DND-41 (cell line): ENCODE results near the gene IL3RA.
"Not testable (repeated sequence)": the region's sequence is repeated elsewhere in the genome, so short reads cannot be mapped to it uniquely, and the experiment has no call there.

Source experiments
- ATAC-seq: fragments of 200-7000 bp; cut with Tn5 transposase; 3 replicates; pipeline ENCODE4 v1.9.1; 2021; ENCODE audit warnings: low read depth; ENCODE audit not compliant: insufficient read depth
- DNase-seq: peaks from one replicate; pipeline ENCODE4 v3.0.0-alpha.2; 2020
- H2AFZ ChIP-seq: 2 replicates; pipeline ENCODE4 v1.6.0; 2012; ENCODE audit warnings: low read depth, low read length
- H3K27ac ChIP-seq: 2 replicates; pipeline ENCODE4 v1.5.1; 2012; ENCODE audit warnings: low read length, inconsistent platforms
- H3K27me3 ChIP-seq: fragments of 200-600 bp; sonication (generic); 2 replicates; pipeline ENCODE4 v1.6.0; 2012; ENCODE audit warnings: low read length, mild to moderate bottlenecking, inconsistent platforms; ENCODE audit not compliant: insufficient read depth, poor library complexity
- H3K36me3 ChIP-seq: 2 replicates; pipeline ENCODE4 v1.5.1; 2012; ENCODE audit warnings: low read length, inconsistent platforms; ENCODE audit not compliant: insufficient read depth
- H3K4me1 ChIP-seq: 2 replicates; pipeline ENCODE4 v1.5.1; 2012; ENCODE audit warnings: mild to moderate bottlenecking, low read length; ENCODE audit not compliant: insufficient read depth
- H3K4me2 ChIP-seq: 2 replicates; pipeline ENCODE4 v1.6.0; 2012; ENCODE audit warnings: mild to moderate bottlenecking, moderate library complexity, low read length, inconsistent platforms; ENCODE audit not compliant: insufficient read depth
- H3K4me3 ChIP-seq, 2 experiments: fragments of 200-600 bp in 1 of 2; shearing (Covaris generic) in 1 of 2; 2 replicates each; pipeline ENCODE4 v1.5.1; 2012 to 2016; ENCODE audit warnings: inconsistent platforms in 2 of 2, low read length in 2 of 2, mild to moderate bottlenecking in 2 of 2, low read depth in 1 of 2, moderate library complexity in 1 of 2
- H3K79me2 ChIP-seq: 2 replicates; pipeline ENCODE4 v1.6.0; 2012; ENCODE audit warnings: low read length, inconsistent platforms; ENCODE audit not compliant: insufficient read depth
- H3K9ac ChIP-seq: 2 replicates; pipeline ENCODE4 v1.6.0; 2012; ENCODE audit warnings: low read depth, mild to moderate bottlenecking, inconsistent platforms, low read length, moderate library complexity
- H3K9me3 ChIP-seq: 2 replicates; pipeline ENCODE4 v1.5.1; 2012; ENCODE audit warnings: low read length, moderate library complexity, mild to moderate bottlenecking, inconsistent platforms; ENCODE audit not compliant: insufficient read depth, severe bottlenecking
- H4K20me1 ChIP-seq: 2 replicates; pipeline ENCODE4 v1.6.0; 2012; ENCODE audit warnings: low read length; ENCODE audit not compliant: insufficient read depth
- EZH2 ChIP-seq: IDR thresholded peaks from 3 replicates; pipeline ENCODE4 v1.6.1; 2012; ENCODE audit warnings: borderline replicate concordance, low read depth, mild to moderate bottlenecking, moderate library complexity, low read length, inconsistent platforms; ENCODE audit not compliant: severe bottlenecking
- TF ChIP-seq, protein P1 (sequence below): IDR thresholded peaks from 2 replicates; pipeline ENCODE4 v1.5.1; 2012; ENCODE audit warnings: borderline replicate concordance, low read length, moderate library complexity, mild to moderate bottlenecking; ENCODE audit not compliant: poor library complexity, severe bottlenecking; ENCODE audit errors: extremely low read depth

The IL3RA gene

DNA sequence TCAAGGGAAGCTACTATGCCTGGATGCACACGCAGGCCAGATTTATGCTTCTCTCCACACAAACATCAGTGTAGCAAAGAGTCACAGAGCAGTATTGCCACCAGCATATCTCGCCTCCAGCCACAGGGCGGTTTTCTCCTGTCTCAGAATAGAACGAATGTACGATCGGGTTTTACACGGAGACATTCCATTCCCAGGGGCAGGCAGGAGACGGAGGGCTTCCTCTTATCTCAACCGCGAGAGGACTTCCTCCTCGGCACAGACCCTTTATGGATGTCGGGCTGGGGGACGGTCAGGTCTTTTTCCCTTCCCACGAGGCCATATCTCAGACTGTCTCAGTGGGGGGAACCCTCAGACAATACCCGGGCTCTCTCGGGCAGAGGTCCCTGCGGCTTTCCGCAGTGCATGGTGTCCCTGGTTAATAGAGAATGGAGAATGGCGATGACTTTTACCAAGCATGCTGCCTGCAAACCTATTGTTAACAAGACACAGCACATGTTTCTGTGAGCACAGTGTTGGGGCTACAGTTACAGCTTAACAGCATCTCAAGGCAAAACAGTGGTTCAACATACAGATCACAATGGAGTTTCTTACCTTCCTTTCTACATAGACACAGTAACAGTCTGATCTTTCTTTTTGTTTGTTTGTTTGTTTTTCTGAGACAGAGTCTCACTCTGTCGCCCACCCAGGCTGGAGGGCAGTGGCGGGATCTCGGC, 43.9 kb upstream of the IL3RA start:
- Histone ChIP-seq H2AFZ (no peak overlapping the region), H3K4me1 (no peaks in the 10 kb centered on the region), H3K27ac (no peak overlapping the region), H3K4me3 (no peak overlapping the region), H3K27me3 (peaks cover 4% of the 10 kb centered on the region), H3K36me3 (no peaks in the 10 kb centered on the region), H3K9me3 (peaks cover 2% of the 10 kb centered on the region), H3K79me2 (no peaks in the 10 kb centered on the region), H3K9ac (no peak overlapping the region), H3K4me2 (no peak overlapping the region), H4K20me1 (no peaks in the 10 kb centered on the region)
- TF ChIP-seq, protein P1, sequence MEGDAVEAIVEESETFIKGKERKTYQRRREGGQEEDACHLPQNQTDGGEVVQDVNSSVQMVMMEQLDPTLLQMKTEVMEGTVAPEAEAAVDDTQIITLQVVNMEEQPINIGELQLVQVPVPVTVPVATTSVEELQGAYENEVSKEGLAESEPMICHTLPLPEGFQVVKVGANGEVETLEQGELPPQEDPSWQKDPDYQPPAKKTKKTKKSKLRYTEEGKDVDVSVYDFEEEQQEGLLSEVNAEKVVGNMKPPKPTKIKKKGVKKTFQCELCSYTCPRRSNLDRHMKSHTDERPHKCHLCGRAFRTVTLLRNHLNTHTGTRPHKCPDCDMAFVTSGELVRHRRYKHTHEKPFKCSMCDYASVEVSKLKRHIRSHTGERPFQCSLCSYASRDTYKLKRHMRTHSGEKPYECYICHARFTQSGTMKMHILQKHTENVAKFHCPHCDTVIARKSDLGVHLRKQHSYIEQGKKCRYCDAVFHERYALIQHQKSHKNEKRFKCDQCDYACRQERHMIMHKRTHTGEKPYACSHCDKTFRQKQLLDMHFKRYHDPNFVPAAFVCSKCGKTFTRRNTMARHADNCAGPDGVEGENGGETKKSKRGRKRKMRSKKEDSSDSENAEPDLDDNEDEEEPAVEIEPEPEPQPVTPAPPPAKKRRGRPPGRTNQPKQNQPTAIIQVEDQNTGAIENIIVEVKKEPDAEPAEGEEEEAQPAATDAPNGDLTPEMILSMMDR, result no peak
- DNase-seq (no peak), ATAC-seq (no peak)

DNA sequence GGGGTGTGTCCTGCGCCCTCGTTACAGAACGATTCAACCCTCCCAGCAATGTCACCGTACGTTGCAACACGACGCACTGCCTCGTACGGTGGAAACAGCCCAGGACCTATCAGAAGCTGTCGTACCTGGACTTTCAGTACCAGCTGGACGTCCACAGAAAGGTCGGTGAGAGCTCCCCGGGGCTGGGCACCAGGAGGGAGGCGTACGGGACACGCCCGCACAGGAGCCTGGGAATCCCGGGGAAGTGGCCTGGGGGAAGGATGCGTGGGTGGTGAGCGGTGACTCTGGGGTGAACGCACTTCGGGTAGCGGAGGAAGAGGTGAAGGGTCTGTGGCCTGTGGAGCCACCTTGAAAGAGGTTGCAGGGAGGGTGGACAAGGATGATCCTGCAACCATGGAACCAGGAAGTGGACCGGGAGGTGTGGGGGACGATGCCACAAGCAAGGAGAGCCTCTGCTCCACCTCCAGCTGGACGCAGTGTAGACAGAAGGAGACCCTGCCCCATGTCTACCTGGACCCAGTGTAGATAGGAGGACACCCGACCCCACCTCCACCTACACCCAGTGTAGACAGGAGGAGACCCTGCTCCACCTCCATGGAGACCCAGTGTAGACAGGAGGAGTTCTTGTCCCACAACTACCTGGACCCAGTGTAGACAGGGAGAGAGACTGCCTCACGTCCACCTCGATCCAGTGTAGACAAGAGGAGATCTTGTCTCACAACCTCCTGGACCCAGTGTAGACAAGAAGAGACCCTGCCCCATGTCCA, 42.1 kb upstream of the IL3RA start:
- no peak overlapping the region for H2AFZ ChIP-seq
- H3K79me2 ChIP-seq, result no peaks in the 10 kb centered on the region
- ATAC-seq (no peak), DNase-seq (no peak)
- TF ChIP-seq, protein P1, result no peak
- no peak for TF ChIP-seq EZH2
- H3K4me3 ChIP-seq, result no peak overlapping the region
- peaks cover 4% of the 10 kb centered on the region for H3K27me3 ChIP-seq
- H3K9me3 ChIP-seq, result peaks cover 9% of the 10 kb centered on the region
- H3K4me2 ChIP-seq, result no peak overlapping the region
- no peaks in the 10 kb centered on the region for H4K20me1 ChIP-seq
- no peak overlapping the region for H3K27ac ChIP-seq
- H3K36me3 ChIP-seq, result no peaks in the 10 kb centered on the region
- H3K9ac ChIP-seq, result no peak overlapping the region
- H3K4me1 ChIP-seq, result no peaks in the 10 kb centered on the region

DNA sequence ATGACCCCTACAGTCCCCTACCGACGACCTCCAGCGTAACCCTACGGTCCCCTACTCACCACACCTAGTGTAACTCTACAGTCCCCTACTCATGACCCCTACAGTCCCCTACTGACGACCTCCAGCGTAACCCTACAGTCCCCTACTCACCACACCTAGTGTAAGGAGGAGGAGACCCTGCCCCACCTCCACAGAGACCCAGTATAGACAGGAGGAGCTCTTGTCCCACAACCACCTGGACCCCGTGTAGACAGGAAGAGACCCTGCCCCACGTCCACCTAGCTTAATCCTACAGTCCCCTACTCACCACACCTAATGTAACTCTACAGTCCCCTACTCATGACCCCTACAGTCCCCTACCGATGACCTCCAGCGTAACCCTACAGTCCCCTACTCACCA, 41.0 kb upstream of the IL3RA start:
- no peak overlapping the region for H3K4me2 ChIP-seq
- H3K27ac ChIP-seq, result no peak overlapping the region
- H3K9ac ChIP-seq, result no peak overlapping the region
- no peak for TF ChIP-seq EZH2
- TF ChIP-seq, protein P1, result no peak
- H3K36me3 ChIP-seq, result no peaks in the 10 kb centered on the region
- no peaks in the 10 kb centered on the region for H4K20me1 ChIP-seq
- ATAC-seq (no peak), DNase-seq (no peak)
- peaks cover 9% of the 10 kb centered on the region for H3K9me3 ChIP-seq
- H3K27me3 ChIP-seq, result peaks cover 4% of the 10 kb centered on the region
- no peak overlapping the region for H3K4me3 ChIP-seq
- no peak overlapping the region for H2AFZ ChIP-seq
- H3K79me2 ChIP-seq, result no peaks in the 10 kb centered on the region
- H3K4me1 ChIP-seq, result no peaks in the 10 kb centered on the region

DNA sequence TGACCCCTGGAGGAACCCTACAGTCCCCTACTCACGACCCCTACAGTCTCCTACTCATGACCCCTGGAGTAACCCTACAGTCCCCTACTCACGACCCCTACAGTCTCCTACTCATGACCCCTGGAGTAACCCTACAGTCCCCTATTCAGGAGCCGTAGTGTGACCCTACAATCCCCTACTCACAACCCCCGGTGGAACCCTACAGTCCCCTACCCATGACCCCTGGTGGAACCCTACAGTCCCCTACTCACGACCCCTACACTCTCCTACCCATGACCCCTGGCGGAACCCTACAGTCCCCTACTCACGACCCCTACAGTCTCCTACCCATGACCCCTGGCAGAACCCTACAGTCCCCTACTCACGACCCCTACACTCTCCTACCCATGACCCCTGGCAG, 39.0 kb upstream of the IL3RA start:
- H3K4me2 ChIP-seq, H4K20me1 ChIP-seq, H3K9ac ChIP-seq, H3K4me3 ChIP-seq, H3K36me3 ChIP-seq, H3K79me2 ChIP-seq, H3K4me1 ChIP-seq, H2AFZ ChIP-seq, H3K27me3 ChIP-seq, DNase-seq, ATAC-seq, H3K27ac ChIP-seq, H3K9me3 ChIP-seq: not testable (repeated sequence)
